HFFc6 (cell line): ENCODE measurements around the gene MEIG1. TPM values are rescaled to one million over a fixed set of nuclear protein-coding genes. Genes with fewer than 3 reads are reported as not detected.
A peak's percentile ranks its signal among the peaks of the same experiment; 100 is the strongest.
"Not testable (repeated sequence)": the region's sequence is repeated elsewhere in the genome, so short reads cannot be mapped to it uniquely, and the experiment has no call there.

Experiments
- DNase-seq: peaks from one replicate; pipeline ENCODE4 v3.0.0-alpha.2; 2018
- H3K27ac Mint-ChIP-seq: 2 replicates; pipeline ENCODE4 v1.8.0; 2020; ENCODE audit warnings: mild to moderate bottlenecking, mixed read lengths
- H3K27me3 Mint-ChIP-seq: 2 replicates; pipeline ENCODE4 v1.8.0; 2021; ENCODE audit warnings: mild to moderate bottlenecking, moderate library complexity, mixed read lengths; ENCODE audit not compliant: insufficient read depth
- H3K36me3 Mint-ChIP-seq: 2 replicates; pipeline ENCODE4 v1.8.0; 2021; ENCODE audit warnings: low read depth, mixed read lengths
- H3K4me1 Mint-ChIP-seq: 2 replicates; pipeline ENCODE4 v1.8.0; 2020; ENCODE audit warnings: low read depth, mixed read lengths
- H3K4me3 Mint-ChIP-seq: 2 replicates; pipeline ENCODE4 v1.8.0; 2020; ENCODE audit warnings: mild to moderate bottlenecking, moderate library complexity, mixed read lengths
- H3K9me3 Mint-ChIP-seq: 2 replicates; pipeline ENCODE4 v1.8.0; 2020; ENCODE audit warnings: mild to moderate bottlenecking, mixed read lengths
- total RNA-seq, 6 experiments: library from RNA; stranded (reverse); fragmentation: NEBNext Ultra II Directional; extraction: Animal tissue kit (Norgen Biotek cat#: 25700); gene quantifications; 2 replicates in 1 of 6; 3 replicates in 5 of 6; pipeline ENCODE4 v1.2.3, GENCODE V29; 2021
- TF ChIP-seq, protein P1 (sequence below): fragments of 200-600 bp; sonication (generic); IDR thresholded peaks from 2 replicates; pipeline ENCODE4 v1.5.0; 2021; ENCODE audit warnings: antibody characterized with exemption, mild to moderate bottlenecking

Gene MEIG1
- total RNA-seq, 6 experiments from 2014 or later: 0.30 to 0.57 TPM; not detected in 4

DNA sequence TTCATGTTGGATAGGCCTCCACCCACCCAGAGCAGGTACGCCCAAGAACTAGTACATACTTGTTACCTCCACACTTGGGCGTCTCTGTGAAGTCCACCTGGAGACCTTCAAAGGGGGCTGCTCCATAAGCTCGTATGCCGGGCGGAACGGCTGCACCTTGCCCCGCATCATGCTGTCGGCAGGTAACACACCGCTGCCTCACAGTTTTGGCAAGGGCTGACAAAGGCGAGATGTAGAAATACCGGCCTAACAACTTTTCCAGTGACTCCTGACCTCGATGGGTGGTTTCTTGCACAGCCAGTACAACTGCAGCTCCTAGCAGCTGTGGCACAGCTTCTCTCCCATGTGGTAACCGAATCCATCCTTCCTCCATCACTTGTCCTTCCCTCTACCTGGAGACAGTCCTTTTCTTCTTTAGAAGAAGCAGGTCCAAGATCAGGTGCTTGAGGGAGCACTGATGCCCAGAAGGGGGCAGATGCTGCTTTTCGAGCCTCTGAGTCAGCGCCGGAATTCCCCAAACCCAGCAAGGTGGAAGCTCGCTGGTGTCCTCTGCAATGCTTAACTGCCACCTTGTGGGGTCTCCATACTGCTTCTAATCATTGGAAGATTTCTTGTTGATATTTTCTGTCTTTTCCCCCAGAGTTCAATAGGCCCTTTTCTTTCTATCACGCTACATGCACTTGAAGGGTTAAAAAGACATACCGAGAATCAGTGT lies 32.0 kb downstream of the MEIG1 start:
- H3K4me1 Mint-ChIP-seq, H3K27ac Mint-ChIP-seq, H3K9me3 Mint-ChIP-seq, H3K4me3 Mint-ChIP-seq, H3K36me3 Mint-ChIP-seq: not testable (repeated sequence)
- H3K27me3 Mint-ChIP-seq: peaks cover 19% of the 10 kb centered on the region
- TF ChIP-seq, protein P1, sequence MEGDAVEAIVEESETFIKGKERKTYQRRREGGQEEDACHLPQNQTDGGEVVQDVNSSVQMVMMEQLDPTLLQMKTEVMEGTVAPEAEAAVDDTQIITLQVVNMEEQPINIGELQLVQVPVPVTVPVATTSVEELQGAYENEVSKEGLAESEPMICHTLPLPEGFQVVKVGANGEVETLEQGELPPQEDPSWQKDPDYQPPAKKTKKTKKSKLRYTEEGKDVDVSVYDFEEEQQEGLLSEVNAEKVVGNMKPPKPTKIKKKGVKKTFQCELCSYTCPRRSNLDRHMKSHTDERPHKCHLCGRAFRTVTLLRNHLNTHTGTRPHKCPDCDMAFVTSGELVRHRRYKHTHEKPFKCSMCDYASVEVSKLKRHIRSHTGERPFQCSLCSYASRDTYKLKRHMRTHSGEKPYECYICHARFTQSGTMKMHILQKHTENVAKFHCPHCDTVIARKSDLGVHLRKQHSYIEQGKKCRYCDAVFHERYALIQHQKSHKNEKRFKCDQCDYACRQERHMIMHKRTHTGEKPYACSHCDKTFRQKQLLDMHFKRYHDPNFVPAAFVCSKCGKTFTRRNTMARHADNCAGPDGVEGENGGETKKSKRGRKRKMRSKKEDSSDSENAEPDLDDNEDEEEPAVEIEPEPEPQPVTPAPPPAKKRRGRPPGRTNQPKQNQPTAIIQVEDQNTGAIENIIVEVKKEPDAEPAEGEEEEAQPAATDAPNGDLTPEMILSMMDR: peak; percentile 69
- DNase-seq: peak; percentile 50

GRCh38 chr10:14992336-14992735 lies 33.1 kb downstream of the MEIG1 start:
- H3K4me1 Mint-ChIP-seq, DNase-seq, H3K9me3 Mint-ChIP-seq, H3K27ac Mint-ChIP-seq, H3K36me3 Mint-ChIP-seq, H3K4me3 Mint-ChIP-seq: not testable (repeated sequence)
- peaks cover 15% of the 10 kb centered on the region for H3K27me3 Mint-ChIP-seq

- not testable (repeated sequence) for H3K4me3 Mint-ChIP-seq, H3K36me3 Mint-ChIP-seq, H3K27ac Mint-ChIP-seq, DNase-seq, H3K4me1 Mint-ChIP-seq, H3K9me3 Mint-ChIP-seq
- H3K27me3 Mint-ChIP-seq: peaks cover 15% of the 10 kb centered on the region
Observed at GRCh38 chr10:14993500-14994455, 34.6 kb downstream of the MEIG1 start.

DNA sequence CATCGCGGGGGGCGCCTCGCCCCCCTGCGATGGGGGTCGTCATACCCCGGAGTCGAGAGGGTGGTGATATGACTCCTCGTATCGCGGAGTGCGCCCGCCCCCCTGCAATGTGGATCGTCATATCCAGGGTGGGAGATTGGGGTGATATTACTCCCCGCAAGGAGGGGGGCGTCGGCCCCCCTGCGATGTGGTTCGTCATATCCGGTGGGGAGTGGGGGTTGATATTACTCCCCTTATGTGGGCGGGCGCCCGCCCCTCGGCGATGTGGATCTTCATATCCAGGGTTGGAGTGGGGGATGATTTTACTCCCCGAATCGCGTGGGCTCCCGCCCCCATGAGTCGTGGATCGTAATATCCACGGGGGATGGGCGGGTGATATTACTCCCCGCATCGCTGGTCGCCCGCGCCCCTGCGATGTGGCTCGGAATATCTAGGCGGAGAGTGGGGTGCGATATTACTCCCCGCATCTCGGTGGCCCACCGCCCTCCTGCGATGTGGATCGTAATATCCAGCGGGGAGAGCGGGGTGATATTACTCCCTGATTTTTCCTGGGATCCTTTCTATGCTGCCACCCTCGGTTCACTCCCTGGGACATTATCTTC lies 36.9 kb downstream of the MEIG1 start:
- DNase-seq: no peak
- no peaks in the 10 kb centered on the region; the same call in 1 of the 2 replicates for H3K36me3 Mint-ChIP-seq
- H3K27ac Mint-ChIP-seq: no peak overlapping the region
- TF ChIP-seq, protein P1: no peak
- H3K4me3 Mint-ChIP-seq: no peak overlapping the region
- no peaks in the 10 kb centered on the region; the same call in 1 of the 2 replicates for H3K4me1 Mint-ChIP-seq
- H3K27me3 Mint-ChIP-seq: peaks cover 14% of the 10 kb centered on the region
- no peaks in the 10 kb centered on the region for H3K9me3 Mint-ChIP-seq

- not testable (repeated sequence) for H3K27ac Mint-ChIP-seq, H3K36me3 Mint-ChIP-seq, H3K27me3 Mint-ChIP-seq, H3K4me3 Mint-ChIP-seq, H3K4me1 Mint-ChIP-seq, H3K9me3 Mint-ChIP-seq, DNase-seq
Observed at GRCh38 chr10:15013530-15013929, 54.3 kb downstream of the MEIG1 start.

- no peak for DNase-seq
- H3K27ac Mint-ChIP-seq: no peak overlapping the region
- peaks cover 6% of the 10 kb centered on the region for H3K27me3 Mint-ChIP-seq
- no peaks in the 10 kb centered on the region for H3K9me3 Mint-ChIP-seq
- no peaks in the 10 kb centered on the region for H3K36me3 Mint-ChIP-seq
- H3K4me3 Mint-ChIP-seq: no peak overlapping the region
- H3K4me1 Mint-ChIP-seq: no peaks in the 10 kb centered on the region
- TF ChIP-seq, protein P1: no peak
Observed at GRCh38 chr10:15015451-15015850, 56.3 kb downstream of the MEIG1 start.

DNA sequence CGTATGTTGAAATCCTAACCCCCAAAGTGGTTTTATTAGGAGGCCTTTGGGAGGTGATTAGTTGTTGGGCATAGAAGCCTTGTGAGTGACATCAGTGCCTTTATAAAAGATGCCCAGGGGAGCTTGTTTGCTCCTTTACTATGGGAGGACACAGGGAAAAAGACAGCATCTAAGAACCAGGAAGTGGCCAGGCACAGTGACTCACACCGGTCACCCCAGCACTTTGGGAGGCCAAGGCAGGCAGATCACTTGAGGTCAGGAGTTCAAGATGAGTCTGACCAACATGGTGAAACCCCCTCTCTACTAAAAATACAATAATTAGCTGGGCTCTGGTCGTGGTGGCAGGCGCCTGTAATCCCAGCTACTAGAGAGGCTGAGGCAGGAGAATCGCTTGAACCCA lies 61.8 kb downstream of the MEIG1 start:
- not testable (repeated sequence) for H3K4me1 Mint-ChIP-seq, H3K36me3 Mint-ChIP-seq, H3K27ac Mint-ChIP-seq, H3K4me3 Mint-ChIP-seq, H3K27me3 Mint-ChIP-seq, H3K9me3 Mint-ChIP-seq, DNase-seq

Other genes starting within 250 kb of the MEIG1 start
- gene FAM107B, start 184.5 kb upstream of the MEIG1 start, total RNA-seq: 10 to 100 TPM; 18.7 to 43.8 (median 40.0) TPM
- gene CDNF, start 121.4 kb upstream of the MEIG1 start, total RNA-seq: 1 to 10 TPM in 2 of 6 experiments, under 1 TPM in 4; 0.52 to 1.5 (median 0.97) TPM
- gene HSPA14, start 121.1 kb upstream of the MEIG1 start, total RNA-seq: 10 to 100 TPM; 10.7 to 13.7 (median 13.3) TPM
- 10 to 100 TPM; 11.0 to 14.5 (median 12.4) TPM for gene MSANTD7, start 121.1 kb upstream of the MEIG1 start, total RNA-seq
- 10 to 100 TPM in 5 of 6 experiments, 1 to 10 TPM in 1; 8.6 to 18.1 (median 13.9) TPM for gene SUV39H2, start 80.5 kb upstream of the MEIG1 start, total RNA-seq
- gene DCLRE1C, start 5.3 kb upstream of the MEIG1 start, total RNA-seq: 1 to 10 TPM; 4.6 to 6.8 (median 5.6) TPM
- not detected for gene OLAH, start 84.6 kb downstream of the MEIG1 start, total RNA-seq
- under 1 TPM; 0.54 to 0.96 (median 0.80) TPM for gene ACBD7, start 129.4 kb downstream of the MEIG1 start, total RNA-seq
- 10 to 100 TPM; 10.8 to 14.2 (median 11.4) TPM for gene RPP38, start 138.0 kb downstream of the MEIG1 start, total RNA-seq
- gene NMT2, start 209.3 kb downstream of the MEIG1 start, total RNA-seq: 10 to 100 TPM; 29.4 to 67.3 (median 62.6) TPM